ENCODE data around the gene PARP15.

DNA sequence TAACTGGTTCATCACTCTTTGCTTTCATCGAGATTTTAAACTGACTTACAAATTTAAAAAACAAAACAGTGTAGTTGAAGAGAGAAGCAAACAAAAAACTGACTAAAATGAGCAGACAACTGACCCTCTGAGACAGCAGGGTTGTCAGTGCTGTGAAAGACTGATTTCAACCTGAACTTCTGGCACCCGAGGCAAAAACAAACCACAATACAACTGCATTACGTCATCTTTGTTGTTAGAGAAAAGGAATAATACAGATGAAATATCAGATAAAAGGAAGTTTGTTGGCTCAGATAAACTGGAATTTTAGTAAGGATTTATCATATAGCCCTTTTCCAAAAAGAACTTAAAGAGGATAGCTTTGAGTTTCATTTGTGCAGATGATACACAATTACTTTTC is 51.1 kb downstream of the PARP15 start:
- TF ChIP-seq POLR2A (IDR thresholded peaks at IDR 0.05) (no peak), CTCF (IDR thresholded peaks at IDR 0.05) (no peak)
